Activated T-cell treated with anti-CD3 and anti-CD28 coated beads, Interleukin-2, amount 50 U/mL, for 24 hours (primary cell): Measurements from ENCODE around the gene MAP3K7CL.
A peak's percentile ranks its signal among the peaks of the same experiment; 100 is the strongest.

Source experiments
- DNase-seq: peaks from one replicate; pipeline ENCODE4 v3.0.0-alpha.2; 2020
- H3K27ac Mint-ChIP-seq: 2 replicates; pipeline ENCODE4 v1.8.0; 2020; ENCODE audit warnings: mild to moderate bottlenecking, mixed read lengths
- H3K27me3 Mint-ChIP-seq: 2 replicates; pipeline ENCODE4 v1.8.0; 2020; ENCODE audit warnings: mixed read lengths
- H3K36me3 Mint-ChIP-seq: 2 replicates; pipeline ENCODE4 v1.8.0; 2020; ENCODE audit warnings: low read depth, mixed read lengths
- H3K4me1 Mint-ChIP-seq: 2 replicates; pipeline ENCODE4 v1.8.0; 2020; ENCODE audit warnings: low read depth, mixed read lengths
- H3K4me3 Mint-ChIP-seq: 2 replicates; pipeline ENCODE4 v1.8.0; 2020; ENCODE audit warnings: mild to moderate bottlenecking, moderate library complexity, mixed read lengths
- H3K9me3 Mint-ChIP-seq: 2 replicates; pipeline ENCODE4 v1.8.0; 2020; ENCODE audit warnings: mixed read lengths

Gene MAP3K7CL

DNA sequence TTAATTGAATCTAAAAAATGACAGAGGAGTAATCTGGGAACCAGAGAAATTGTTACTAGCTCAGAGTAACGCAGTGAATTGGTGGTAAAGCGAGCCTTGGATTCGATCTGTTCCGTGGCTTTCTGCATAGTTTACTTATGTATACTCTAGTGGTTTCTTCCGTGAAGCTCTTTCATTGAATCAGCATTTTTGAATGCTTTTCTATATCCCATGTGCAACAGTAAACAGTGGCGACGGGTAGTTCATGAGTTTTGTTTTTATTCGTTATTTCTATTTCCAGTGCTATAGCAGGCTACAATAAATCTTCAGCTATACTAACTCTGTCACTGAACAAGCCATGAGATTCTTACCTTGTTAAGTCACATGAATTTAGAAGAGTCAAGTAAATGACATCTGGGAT is 14.5 kb upstream of the MAP3K7CL start:
- no peak overlapping the region for H3K4me3 Mint-ChIP-seq
- H3K27ac Mint-ChIP-seq = no peak overlapping the region
- no peak for DNase-seq
- H3K27me3 Mint-ChIP-seq = no peaks in the 10 kb centered on the region
- no peaks in the 10 kb centered on the region for H3K4me1 Mint-ChIP-seq
- no peaks in the 10 kb centered on the region for H3K9me3 Mint-ChIP-seq
- H3K36me3 Mint-ChIP-seq = no peaks in the 10 kb centered on the region

GRCh38 chr21:29117372-29117955 is 13.0 kb upstream of the MAP3K7CL start:
- H3K9me3 Mint-ChIP-seq = no peaks in the 10 kb centered on the region
- H3K27ac Mint-ChIP-seq = no peak overlapping the region
- DNase-seq = no peak
- no peaks in the 10 kb centered on the region for H3K27me3 Mint-ChIP-seq
- H3K36me3 Mint-ChIP-seq = no peaks in the 10 kb centered on the region
- no peaks in the 10 kb centered on the region for H3K4me1 Mint-ChIP-seq
- no peak overlapping the region for H3K4me3 Mint-ChIP-seq

DNA sequence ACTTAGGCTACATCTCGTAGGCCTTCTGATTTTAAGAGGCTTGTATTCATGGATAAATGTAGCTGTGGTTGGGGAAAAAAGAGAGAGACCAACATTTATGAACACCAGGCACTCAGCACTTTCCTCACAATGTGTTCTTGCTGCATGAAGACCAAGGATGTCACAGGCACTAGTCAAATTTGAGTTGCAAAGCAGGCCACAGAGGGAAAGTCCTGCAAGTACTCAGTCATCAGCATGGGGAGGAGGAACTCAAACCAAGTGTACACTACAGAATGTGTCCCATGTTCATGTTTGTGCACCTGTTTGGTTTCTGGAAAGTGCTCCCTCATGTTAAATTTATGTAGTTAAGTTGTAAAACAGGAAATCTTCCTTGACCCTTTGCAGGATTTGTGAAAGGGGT is 8.7 kb upstream of the MAP3K7CL start:
- Mint-ChIP-seq H3K4me1 (peaks cover 4% of the 10 kb centered on the region), H3K27ac (no peak overlapping the region), H3K4me3 (no peak overlapping the region), H3K9me3 (no peaks in the 10 kb centered on the region), H3K36me3 (no peaks in the 10 kb centered on the region), H3K27me3 (no peaks in the 10 kb centered on the region)
- DNase-seq = no peak

GRCh38 chr21:29124645-29125044 is 5.8 kb upstream of the MAP3K7CL start:
- no peaks in the 10 kb centered on the region for H3K9me3 Mint-ChIP-seq
- H3K27ac Mint-ChIP-seq = no peak overlapping the region
- H3K36me3 Mint-ChIP-seq = no peaks in the 10 kb centered on the region
- H3K4me3 Mint-ChIP-seq = no peak overlapping the region
- peaks cover 4% of the 10 kb centered on the region for H3K4me1 Mint-ChIP-seq
- no peak for DNase-seq
- H3K27me3 Mint-ChIP-seq = no peaks in the 10 kb centered on the region

- Mint-ChIP-seq H3K4me3 (no peak overlapping the region), H3K36me3 (peaks cover under 1% of the 10 kb centered on the region), H3K9me3 (no peaks in the 10 kb centered on the region), H3K27me3 (no peaks in the 10 kb centered on the region), H3K4me1 (peaks cover 4% of the 10 kb centered on the region), H3K27ac (no peak overlapping the region)
- no peak for DNase-seq
Measured at GRCh38 chr21:29125191-29125590, 5.3 kb upstream of the MAP3K7CL start.

DNA sequence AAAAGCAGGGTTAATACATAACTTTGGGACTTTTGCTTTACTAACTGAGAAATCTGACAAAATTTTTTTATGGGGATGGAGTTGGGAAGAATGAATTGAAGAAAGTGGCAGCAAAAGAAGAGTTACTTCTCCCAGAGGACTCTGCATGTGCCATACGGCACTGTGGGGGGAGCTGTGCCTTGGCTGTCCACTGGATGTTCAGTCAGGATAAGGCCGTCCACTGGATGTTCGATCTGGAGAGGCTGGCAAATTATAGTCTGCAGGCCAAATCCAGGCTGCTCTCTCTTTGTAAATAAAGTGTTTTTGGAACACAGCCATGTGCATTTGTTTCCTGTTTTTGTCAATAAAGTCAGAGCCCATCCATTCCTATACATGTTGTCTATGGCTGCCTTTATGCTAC is 4.5 kb upstream of the MAP3K7CL start:
- H3K4me3 Mint-ChIP-seq = no peak overlapping the region
- peaks cover 4% of the 10 kb centered on the region for H3K4me1 Mint-ChIP-seq
- H3K27me3 Mint-ChIP-seq = no peaks in the 10 kb centered on the region
- peaks cover 3% of the 10 kb centered on the region for H3K36me3 Mint-ChIP-seq
- no peaks in the 10 kb centered on the region for H3K9me3 Mint-ChIP-seq
- no peak for DNase-seq
- H3K27ac Mint-ChIP-seq = no peak overlapping the region

DNA sequence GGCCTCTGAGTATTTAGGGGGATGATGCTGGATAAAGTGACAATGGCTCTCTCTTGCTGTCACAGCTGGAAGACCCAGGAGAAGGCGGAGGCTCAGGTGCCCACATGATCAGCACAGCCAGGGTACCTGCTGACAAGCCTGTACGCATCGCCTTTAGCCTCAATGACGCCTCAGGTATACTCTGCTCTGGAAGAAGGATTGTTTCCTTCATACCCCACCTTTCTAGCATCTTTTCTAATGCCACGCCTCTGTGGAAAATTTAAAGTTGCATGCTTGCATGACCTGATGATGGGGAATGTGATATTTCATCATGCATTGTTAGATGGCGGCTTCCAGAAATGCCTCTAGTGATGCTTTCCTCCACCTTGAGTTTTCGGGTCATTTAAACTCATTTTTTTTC is 2.8 kb downstream of the MAP3K7CL start:
- DNase-seq = no peak
- H3K27me3 Mint-ChIP-seq = no peaks in the 10 kb centered on the region
- H3K36me3 Mint-ChIP-seq = peaks cover 3% of the 10 kb centered on the region
- no peak overlapping the region for H3K27ac Mint-ChIP-seq
- no peaks in the 10 kb centered on the region for H3K9me3 Mint-ChIP-seq
- H3K4me3 Mint-ChIP-seq = no peak overlapping the region
- H3K4me1 Mint-ChIP-seq = no peaks in the 10 kb centered on the region

DNA sequence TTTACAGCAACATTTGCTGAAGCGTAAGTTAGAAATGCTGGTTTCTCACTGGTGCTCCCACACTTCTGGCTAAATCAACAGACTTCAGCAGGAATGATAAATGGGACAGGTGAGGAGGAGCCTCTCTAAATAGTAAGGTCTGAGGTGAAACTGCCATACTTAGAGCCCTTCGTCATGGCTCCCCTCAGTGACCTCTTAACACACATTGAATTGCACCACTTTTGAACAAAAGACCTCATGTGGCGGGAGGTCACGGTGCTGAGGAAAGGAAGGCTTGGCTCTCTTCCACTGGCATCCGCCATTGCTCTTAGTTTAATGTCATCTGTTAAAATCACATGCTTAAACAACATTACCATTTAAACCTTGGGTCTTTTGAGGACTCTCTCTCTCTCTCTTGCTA is 3.4 kb downstream of the MAP3K7CL start:
- no peak overlapping the region for H3K4me3 Mint-ChIP-seq
- no peaks in the 10 kb centered on the region for H3K4me1 Mint-ChIP-seq
- no peak for DNase-seq
- H3K27ac Mint-ChIP-seq = no peak overlapping the region
- peaks cover 3% of the 10 kb centered on the region for H3K36me3 Mint-ChIP-seq
- H3K27me3 Mint-ChIP-seq = no peaks in the 10 kb centered on the region
- no peaks in the 10 kb centered on the region for H3K9me3 Mint-ChIP-seq

DNA sequence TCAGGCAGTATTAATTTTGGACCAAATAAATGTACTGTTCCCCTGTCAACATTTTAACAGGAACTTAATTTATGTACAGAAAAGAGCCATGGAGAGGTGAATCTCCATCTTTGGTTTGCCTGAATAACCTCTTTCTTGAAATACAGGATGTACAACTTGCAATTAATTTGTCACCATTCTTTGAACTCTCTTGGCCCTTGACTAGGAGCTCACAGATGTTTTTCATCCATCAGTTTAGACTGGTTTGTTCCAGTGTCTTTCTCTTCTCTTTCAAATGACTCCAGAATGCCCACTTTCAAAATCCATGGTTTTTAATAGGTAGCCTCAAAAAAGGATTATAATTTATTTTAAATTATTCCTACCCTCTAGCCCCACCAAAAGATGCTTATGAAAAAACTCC is 5.0 kb downstream of the MAP3K7CL start:
- Mint-ChIP-seq H3K27me3 (no peaks in the 10 kb centered on the region), H3K36me3 (peaks cover under 1% of the 10 kb centered on the region), H3K4me1 (no peaks in the 10 kb centered on the region), H3K27ac (no peak overlapping the region), H3K9me3 (no peaks in the 10 kb centered on the region), H3K4me3 (no peak overlapping the region)
- no peak for DNase-seq

DNA sequence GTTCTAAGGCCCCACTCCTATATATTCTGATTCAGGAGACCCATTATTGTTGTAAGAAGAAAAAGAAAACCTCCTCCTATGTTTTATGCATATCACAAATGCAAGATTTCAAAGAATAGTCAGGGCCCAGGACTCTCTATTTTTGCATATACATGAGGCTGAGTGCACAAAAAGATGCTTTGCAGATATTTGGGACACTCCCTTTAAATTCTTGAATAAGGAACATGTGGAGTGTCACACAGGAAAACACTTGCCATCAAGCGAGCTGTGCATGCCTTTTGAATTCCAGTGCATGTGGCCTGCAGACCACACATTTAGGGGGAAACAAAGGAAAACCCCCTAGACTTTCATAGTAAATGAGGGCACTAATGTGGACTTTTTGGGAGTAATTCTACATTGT is 5.6 kb downstream of the MAP3K7CL start:
- DNase-seq = no peak
- no peaks in the 10 kb centered on the region for H3K27me3 Mint-ChIP-seq
- no peaks in the 10 kb centered on the region for H3K4me1 Mint-ChIP-seq
- no peaks in the 10 kb centered on the region for H3K36me3 Mint-ChIP-seq
- no peak overlapping the region for H3K4me3 Mint-ChIP-seq
- H3K27ac Mint-ChIP-seq = no peak overlapping the region
- H3K9me3 Mint-ChIP-seq = no peaks in the 10 kb centered on the region

DNA sequence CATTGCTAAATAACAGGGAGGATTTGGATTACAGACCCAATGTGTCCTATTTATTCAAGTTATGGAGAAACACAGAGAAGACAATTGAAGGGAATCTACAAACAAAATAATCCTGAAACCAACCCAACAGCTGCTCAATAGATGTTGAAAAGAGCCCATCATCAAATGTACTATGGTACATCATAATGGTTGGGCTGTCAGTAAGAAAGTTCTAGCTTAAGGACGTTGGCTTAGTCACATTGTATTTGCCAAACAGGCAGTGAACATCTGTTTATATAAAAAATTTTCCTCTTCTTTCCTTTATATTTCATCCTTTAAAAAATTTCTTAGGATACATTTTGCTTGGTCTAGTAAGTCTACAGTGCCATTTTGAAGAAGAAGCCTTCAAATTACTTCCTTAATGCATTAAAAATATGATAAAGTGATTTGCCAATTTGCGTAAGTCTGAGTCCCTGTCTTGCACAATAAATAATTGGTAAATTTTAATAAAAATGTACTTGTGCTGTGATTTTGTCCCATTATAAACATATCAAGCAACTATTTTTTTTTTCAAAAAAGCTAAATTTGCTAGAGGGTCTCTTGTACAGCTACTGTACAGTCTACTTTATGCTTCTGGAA is 14.4 kb downstream of the MAP3K7CL start:
- H3K27ac Mint-ChIP-seq = no peak overlapping the region
- no peaks in the 10 kb centered on the region for H3K9me3 Mint-ChIP-seq
- no peaks in the 10 kb centered on the region for H3K27me3 Mint-ChIP-seq
- no peaks in the 10 kb centered on the region for H3K36me3 Mint-ChIP-seq
- H3K4me1 Mint-ChIP-seq = peaks cover 17% of the 10 kb centered on the region
- H3K4me3 Mint-ChIP-seq = no peak overlapping the region
- DNase-seq = no peak

- H3K27me3 Mint-ChIP-seq = no peaks in the 10 kb centered on the region
- H3K9me3 Mint-ChIP-seq = no peaks in the 10 kb centered on the region
- peaks cover 17% of the 10 kb centered on the region for H3K4me1 Mint-ChIP-seq
- no peak overlapping the region for H3K4me3 Mint-ChIP-seq
- no peaks in the 10 kb centered on the region for H3K36me3 Mint-ChIP-seq
- DNase-seq = no peak
- H3K27ac Mint-ChIP-seq = peak overlapping the region; percentile 7
Measured at GRCh38 chr21:29145354-29145782, 14.9 kb downstream of the MAP3K7CL start.

GRCh38 chr21:29145852-29146453 is 15.5 kb downstream of the MAP3K7CL start:
- Mint-ChIP-seq H3K9me3 (no peaks in the 10 kb centered on the region), H3K4me3 (no peak overlapping the region), H3K36me3 (no peaks in the 10 kb centered on the region), H3K27ac (no peak overlapping the region), H3K4me1 (peaks cover 17% of the 10 kb centered on the region), H3K27me3 (no peaks in the 10 kb centered on the region)
- no peak for DNase-seq

- H3K36me3 Mint-ChIP-seq = no peaks in the 10 kb centered on the region
- H3K4me3 Mint-ChIP-seq = no peak overlapping the region
- peaks cover 17% of the 10 kb centered on the region for H3K4me1 Mint-ChIP-seq
- no peaks in the 10 kb centered on the region for H3K9me3 Mint-ChIP-seq
- no peak overlapping the region for H3K27ac Mint-ChIP-seq
- DNase-seq = no peak
- H3K27me3 Mint-ChIP-seq = no peaks in the 10 kb centered on the region
Measured at GRCh38 chr21:29146726-29147125, 16.3 kb downstream of the MAP3K7CL start.

DNA sequence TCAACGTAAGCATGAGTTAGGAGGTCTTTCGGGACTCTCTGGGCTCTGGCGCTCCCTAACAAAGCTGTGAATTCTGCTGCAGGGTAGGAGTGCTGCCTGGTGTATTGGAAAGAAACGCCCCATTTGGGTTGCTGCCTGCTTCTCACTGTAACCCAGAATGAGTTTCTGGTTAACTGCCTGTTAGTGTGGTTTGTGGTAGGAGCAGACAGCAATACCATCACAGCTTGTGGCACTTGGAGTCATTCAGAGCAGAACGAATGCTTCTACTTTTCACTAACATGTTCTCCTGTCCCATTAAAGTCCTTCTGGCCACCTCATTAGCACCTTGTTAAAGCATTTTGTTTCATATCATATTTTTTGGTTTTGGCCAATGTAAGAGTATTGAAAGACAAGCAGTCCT is 18.1 kb downstream of the MAP3K7CL start:
- Mint-ChIP-seq H3K4me1 (peaks cover 17% of the 10 kb centered on the region), H3K27ac (no peak overlapping the region), H3K27me3 (no peaks in the 10 kb centered on the region), H3K9me3 (no peaks in the 10 kb centered on the region), H3K4me3 (no peak overlapping the region), H3K36me3 (peaks cover 2% of the 10 kb centered on the region)
- DNase-seq = no peak
